T-helper 2 cell (primary cell): Measurements from ENCODE around the gene MRPL54.
"Not testable (repeated sequence)": the region's sequence is repeated elsewhere in the genome, so short reads cannot be mapped to it uniquely, and the experiment has no call there.

Source experiments
- DNase-seq, 5 experiments: peaks; one replicate each; pipeline versions ENCODE4 v3.0.0 to v3.0.0-alpha.2; 2012 to 2022

MRPL54 gene

DNA sequence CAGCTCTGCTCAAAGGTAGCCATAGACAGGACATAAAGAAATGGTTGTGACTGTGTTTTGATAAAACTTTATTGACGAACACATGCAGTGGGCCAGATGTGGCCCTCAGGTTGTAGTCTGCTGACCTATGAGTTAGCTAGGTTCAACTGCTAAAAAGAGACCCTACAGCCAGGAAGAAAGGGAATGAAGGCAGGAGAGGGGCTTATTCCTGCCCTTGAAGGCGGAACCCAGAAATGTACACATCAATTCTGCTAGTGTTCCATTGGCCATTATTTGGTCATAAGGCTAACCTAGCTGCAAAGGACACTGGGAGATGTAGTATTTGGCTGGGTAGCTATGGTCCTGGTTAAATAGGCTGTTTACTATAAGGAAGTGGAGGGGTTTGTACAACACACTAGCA, 19.0 kb upstream of the MRPL54 start:
- no peak for DNase-seq

DNA sequence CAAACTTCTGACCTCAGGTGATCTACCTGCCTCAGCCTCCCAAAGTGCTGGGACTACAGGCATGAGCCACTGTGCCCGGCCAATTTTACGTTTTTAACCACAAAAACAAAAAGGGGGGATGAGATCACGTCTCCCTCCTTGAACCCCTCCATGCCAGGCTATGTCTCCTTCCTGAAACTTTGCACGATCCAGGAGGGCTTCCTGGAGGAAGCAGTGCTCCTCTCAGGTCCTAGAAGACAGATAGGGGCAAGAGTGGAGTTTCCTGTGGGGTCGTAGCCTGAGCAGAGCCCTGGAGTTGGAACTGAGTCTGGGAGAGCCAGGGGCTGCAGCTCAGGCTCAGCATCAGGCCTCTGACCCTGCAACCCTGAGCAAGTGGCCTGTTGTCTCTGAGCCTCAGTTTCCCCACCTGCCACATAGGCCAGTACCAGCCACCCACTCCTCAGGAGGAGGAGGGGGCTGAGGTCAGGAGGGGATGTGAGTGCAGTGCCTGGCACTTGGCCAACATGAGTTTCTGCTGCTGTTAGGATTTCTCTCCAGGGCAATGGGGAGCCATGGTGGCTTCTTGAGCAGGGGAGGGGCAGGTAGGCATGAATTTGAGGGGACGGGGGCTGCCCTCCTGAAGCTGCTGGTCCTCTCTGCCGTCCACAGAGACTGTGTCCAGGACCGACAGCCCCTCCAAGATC, 17.0 kb upstream of the MRPL54 start:
- no peak for DNase-seq

DNA sequence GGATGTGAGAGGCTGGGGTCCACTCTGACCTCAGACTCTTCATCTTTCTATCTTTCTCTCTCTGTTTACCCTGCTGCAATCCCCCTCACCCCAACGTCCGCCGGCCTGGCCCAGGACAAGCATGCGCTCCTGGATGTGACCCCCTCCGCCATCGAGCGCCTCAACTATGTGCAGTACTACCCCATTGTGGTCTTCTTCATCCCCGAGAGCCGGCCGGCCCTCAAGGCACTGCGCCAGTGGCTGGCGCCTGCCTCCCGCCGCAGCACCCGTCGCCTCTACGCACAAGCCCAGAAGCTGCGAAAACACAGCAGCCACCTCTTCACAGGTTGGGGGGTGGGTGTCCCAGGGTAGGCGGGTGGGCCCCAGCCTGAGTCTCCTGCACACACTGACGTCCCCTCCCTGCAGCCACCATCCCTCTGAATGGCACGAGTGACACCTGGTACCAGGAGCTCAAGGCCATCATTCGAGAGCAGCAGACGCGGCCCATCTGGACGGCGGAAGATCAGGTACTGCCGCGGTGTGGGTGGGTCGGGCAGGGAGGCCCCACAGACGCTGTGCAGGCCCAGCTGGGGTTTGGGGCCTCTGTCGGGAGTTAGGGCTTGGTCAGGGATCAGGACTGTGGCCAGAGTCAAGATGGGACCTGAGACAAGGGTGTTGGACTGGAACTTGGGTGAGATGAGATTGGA, 16.0 kb upstream of the MRPL54 start:
- no peak for DNase-seq

DNA sequence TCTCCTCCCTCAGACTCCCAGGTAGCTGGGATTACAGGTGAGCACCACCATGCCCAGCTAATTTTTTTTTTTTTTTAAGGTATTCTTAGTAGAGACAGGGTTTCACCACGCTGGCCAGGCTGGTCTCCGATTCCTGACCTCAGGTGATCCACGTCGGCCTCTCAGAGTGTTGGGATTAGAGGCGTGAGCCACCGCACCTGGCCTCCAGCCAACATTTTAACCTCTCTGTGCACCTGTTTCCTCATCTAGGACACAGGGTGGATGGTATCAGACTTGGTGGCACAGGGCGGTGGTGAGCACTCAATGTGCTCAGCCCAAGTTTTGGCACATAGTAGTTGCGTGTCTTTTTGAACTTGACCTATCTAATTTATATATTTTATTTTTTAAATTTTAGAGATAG, 13.5 kb upstream of the MRPL54 start:
- DNase-seq, result no peak

DNA sequence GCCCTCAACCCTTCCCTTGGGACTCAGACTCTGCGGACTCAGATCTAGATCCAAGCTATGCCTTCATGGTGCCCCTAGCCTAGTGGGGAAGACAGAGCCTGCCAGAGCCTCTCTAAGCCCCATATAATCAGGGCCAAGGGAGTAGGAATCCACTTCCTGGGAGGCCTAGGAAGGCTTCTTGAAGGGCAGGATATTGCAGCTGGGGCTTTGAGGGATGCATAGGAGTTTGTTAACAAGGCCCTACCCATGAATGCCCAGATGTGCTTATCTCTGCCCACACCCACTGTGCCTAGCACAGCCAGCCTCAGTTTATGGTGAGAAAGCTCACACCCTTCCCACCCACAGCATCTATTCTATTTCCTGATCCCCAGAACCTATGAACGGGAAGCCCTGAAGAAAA, 12.3 kb upstream of the MRPL54 start:
- DNase-seq, result no peak

DNA sequence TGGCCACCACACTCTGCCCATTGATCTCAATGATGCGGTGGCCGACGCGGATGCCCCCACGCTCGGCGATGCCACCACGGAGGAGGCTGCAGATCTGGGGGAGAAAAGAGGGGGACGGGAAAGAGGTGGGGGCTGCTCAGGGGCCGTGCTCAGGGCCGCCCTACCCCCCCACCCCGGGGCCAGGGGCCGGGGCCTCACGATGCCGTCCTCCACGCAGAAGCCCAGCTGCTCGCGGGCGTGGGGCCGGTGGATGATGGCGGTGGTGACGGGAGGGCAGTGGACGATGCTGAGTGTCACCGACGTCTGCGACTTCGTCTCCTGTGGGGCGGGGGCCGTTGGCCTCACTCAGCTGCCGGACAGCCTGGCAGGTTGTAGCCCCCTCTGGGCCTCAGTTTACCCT, 11.2 kb upstream of the MRPL54 start:
- DNase-seq, result no peak

DNA sequence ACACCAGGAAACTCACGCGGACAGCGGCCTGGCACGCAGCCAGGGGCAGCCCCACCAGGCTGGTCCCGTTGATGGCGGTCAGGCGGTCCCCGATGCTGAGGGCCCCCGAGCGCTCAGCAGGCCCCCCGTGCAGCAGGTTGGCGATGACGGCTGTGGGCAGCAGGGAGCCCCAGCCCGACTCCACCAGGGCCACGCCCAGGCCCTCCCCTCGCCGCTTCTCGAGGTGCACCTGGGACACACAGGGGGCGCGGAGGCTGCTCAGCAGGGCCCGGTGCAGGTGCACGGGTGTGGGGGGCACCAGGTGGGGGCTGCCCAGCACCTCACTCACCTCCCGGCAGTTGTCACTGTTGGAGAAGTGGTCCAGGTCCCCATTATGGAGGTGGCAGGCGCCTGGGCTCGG, 10.0 kb upstream of the MRPL54 start:
- no peak for DNase-seq

DNA sequence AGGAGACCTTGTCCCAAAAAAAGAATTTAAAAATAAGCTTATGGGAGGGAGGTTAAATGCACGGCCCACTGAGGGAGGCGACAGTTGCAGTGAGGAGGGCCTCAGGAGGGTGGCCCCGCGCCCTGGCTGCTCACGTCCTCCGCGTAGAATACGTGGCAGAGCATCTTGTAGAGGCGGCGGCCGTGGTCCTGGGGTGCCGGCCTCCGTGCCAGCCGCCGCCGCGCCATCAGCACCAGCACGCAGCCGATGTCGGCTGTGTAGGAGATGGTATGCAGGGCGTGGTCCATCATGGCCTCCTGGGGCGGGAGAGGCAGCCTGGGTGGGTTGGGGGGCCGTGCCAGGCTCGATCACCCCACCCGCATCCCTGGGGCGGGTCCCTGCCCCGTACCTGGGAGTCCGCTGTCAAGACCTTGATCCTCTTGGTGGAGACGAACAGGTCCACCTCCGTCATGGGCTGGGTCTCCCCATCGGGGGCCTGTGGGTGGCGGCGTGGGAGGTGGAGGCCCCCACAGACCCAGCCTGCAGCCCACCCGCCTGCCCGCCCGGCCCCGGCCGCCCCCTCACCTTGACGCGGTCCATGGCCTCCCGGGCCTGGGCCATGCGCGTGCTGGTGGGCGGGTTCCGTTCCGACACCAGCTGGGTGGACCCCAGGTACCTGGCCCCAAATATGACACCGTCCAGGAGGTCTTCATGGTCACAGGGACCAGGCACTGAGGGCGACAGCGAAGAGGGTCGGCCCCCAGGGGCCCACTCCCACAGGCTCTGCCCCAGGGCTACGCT, 8.7 kb upstream of the MRPL54 start:
- no peak for DNase-seq

DNA sequence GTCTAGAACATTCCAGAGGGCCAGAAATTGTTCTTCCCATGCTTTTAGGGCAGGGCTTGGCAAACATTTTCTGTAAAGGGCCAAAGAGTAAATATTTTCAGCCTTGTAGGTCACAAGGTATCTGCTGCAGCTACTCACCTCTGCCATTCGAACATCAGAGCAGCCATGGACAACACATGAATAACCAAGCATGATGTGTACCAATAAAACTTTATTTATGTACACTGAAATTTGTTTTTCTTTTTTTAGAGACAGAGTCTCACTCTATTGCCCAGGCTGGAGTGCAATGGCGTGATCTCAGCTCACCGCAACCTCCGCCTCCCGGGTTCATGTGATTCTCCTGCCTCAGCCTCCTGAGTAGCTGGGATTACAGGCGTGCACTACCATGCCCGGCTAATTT, 4.8 kb upstream of the MRPL54 start:
- not testable (repeated sequence) for DNase-seq

DNA sequence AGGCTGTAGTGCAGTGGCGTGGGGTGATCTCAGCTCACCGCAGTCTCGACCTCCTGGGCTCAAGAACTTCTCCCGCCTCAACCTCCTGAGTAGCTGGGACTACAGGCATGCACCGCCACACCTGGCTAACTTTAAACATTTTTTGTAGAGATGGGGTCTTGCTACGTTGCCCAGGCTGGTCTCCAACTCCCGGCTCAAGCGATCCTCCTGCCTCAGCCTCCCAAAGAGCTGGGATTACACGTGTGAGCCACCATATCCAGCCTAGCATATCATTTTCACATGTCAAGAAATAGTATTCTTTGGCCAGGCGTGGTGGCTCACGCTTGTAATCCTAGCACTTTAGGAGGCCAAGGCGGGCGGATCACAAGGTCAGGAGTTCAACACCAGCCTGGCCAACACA, 4.2 kb upstream of the MRPL54 start:
- not testable (repeated sequence) for DNase-seq

DNA sequence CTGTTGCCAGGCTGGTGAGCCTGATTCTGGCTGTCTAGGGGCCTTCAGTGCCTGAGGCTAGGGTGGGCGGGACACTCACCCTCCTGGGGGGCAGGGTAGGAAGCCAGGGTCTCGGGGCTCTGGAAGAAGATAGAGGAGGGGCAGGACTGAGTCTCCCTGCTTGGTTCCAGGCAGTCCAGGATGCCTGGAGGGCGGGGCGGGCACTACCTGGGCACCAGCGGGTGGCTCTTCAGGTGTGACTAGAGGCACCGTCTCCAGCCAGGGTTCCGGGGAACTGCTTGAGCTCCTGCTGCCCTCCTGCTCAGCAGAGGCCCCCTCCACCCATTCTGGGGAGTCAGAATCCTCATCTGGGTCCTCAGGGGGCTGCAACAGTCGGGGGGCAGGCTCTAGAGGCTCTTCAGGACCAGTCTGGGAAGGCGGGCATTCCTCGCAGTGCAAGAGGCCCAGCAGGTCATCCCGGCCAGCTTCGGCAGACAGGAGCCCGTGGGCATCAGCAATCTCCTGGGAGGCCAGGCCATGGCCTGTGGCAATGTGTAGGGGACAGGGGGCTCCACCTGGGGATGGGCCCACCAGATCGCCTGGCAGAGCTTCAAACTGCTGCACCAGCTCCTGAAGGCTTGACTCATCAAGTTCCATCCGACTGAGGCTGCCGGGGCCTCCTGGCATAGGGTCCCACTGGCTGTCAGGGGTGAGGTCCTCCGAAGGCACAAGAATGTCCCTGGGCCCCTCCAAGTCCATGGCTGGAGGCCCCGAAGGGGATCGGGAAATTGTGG, 2.8 kb upstream of the MRPL54 start:
- DNase-seq, result no peak

DNA sequence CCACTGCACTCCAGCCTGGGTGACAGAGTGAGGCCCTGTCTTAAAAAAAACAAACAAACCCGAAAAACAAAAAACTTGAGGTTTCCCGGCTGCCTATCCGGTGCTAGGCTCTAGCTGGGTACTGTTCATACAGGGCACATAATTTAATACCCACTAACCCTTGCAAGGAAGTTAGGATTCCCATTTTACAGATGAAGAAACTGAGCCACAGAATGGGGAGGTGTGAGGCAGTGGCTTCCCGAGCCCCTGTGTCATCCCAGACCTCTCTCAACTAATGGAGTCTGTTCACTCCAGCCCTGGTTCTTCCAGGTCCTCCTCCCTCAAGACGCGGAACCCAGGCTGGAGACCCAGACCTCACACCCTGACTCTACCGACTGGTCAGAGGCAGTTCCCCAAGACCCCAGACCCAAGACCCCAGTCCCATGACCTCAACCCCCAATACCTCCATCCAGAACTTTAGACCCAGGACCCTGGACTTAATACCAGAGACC, 1.6 kb upstream of the MRPL54 start:
- peak in 2 of 5 experiments; percentile 32 to 67 for DNase-seq

DNA sequence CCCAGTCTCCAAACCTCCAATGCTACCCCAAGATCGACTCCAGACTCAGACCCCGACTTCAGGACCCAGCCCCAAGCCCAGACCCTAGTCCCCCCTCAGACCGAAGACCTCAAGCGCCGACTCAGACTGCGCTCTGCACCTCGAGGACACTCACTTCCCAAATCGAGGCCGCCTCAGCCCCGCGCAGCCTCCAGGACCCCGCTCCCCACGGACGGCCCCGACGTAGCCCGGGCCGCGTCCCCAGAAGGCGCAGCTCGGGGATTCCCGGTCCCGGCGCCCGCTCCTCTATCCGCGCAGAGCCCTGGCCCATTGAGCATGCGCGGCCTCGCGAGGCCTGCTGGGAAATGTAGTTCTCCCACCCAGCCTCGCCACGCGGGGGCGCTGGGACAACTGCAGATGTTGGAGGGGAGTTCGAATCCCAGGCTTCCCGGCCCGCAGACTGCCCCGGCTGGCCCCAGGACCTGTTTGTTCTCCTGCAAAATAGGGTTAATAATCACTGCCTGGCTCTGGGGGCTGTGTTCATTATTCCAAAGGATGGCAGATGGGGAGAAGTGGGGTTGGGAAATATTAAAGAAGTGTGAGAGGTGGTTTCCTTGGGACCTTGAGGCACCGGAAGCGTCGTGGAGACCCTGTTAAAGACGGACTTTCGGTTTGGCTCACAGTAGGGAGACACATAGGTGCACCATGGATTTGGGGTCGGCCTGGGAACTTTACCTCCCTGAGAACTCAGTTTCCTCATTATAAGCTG, 926 bp upstream of the MRPL54 start, which contains the start of gene APBA3:
Gene APBA3 (minus strand): TSS at position 311 of the 748 bp plus-strand sequence. CDS start 1,428 bp downstream, outside the sequence.
- DNase-seq, result peak; percentile 90 to 93 (median 91)

DNA sequence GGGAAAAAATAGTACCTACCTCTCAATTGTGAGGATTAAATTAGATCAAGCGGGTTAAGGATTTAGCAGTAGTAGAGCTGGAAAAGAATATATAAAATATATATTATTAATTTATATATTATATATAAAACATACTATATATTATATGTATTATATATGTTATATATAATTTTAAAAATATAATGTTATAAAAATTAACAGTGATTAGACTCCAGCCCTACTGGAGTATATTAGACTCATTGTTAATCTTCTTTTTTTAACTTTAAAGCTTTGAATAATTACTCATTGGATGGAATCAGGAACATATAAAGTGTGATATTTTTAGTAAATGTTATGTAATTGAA, 380 bp upstream of the MRPL54 start:
- no peak for DNase-seq

DNA sequence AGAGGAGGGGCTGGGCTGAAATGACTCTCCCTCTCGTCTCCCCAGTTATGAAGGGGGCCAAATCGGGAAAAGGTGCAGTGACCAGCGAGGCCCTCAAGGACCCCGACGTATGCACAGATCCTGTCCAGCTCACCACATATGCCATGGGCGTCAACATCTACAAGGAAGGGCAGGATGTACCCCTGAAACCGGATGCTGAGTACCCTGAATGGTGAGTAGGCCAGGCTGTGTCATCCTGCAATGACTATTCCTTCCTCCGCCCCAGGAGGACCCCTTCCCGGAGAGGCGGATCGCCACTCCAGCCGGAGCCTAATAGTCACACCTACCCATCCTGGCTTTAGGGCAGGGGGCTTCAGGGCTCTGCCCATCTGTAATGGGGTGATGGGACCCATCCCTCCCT, 2.6 kb downstream of the MRPL54 start:
- no peak for DNase-seq

DNA sequence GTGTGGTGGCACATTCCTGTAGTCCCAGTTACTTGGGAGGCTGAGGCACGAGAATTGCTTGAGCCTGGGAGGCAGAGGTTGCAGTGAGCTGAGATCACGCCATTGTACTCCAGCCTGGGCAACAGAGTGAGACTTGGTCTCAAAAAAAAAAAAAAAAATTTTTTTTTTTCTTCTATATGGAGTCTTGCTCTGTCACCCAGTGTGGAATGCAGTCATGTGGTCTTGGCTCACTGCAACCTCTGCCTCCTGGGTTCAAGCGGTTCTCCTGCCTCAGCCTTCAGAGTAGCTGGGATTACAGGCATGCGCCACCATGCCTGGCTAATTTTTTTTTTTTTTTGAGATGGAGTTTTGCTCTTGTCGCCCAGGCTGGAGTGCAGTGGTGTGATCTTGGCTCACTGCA, 3.3 kb downstream of the MRPL54 start:
- not testable (repeated sequence) for DNase-seq

DNA sequence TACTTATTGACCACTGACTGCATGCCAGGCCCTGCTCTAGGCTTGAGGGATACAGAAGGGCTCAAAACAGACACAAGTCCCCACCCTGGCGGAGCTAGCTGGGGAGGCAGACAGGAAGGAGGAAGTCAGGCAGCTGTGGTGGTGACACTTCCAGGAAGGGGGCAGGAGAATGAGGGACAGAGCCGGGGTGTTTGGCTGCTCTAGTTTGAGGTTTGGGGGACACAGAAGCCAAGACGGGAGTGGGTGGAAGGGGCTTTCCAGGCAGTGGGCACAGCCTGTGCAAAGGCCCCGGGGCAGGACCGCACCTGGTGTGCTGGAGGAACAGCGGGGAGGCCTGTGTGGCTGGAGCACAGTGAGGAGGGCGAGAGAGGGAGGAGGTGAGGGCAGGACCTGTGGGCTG, 4.0 kb downstream of the MRPL54 start:
- no peak for DNase-seq

DNA sequence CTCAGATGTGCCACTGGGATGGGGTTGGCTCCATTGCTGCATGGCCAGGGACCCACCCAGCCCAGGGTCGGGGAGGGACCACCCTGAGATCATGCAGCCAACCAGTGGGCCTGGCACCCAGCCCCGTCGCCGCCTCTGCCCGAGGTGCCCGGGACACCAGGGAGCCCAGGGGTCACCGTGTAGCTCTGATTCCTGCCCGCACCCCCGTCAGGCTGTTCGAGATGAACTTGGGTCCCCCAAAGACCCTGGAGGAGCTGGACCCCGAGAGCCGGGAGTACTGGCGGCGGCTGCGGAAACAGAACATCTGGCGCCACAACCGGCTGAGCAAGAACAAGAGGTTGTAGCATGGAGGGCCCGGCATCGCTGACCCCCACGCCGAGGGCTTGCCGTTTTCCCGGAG, 4.6 kb downstream of the MRPL54 start:
- DNase-seq, result no peak

DNA sequence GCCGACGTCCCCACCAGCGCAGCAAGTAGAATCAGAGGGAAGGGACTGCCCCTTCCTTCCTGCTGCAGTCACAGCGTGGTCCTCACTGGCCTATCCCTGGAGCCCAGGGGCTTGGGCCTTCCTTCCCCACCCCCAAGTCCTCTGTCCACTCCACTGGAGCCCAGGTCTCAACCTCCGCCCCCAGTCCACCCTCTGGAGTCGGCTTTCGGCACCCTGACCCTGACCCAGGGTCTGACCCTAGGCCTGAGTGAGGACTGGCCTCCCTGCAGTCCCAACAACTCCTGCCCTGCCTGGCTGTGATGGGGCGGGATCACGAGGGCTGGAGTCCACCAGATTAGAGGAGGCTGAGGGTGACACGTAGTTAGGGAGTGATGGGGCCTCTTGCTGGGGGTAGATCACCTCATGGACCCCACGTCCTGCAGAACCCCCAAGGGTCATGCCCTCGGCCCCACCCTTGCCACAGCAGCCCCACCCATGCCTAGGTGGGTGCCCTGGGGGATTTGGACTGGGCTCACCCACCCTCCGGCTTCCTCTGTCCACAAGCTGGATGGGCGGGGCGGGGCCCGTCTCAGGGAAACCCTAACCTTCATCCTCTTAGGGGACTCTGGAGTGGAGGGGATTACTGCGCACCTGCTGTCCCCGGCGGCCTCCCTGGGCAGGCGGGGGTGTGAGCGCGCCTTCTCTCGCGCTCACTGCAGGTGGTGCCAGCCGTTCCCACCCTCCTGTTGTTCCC, 5.7 kb downstream of the MRPL54 start:
- no peak for DNase-seq

DNA sequence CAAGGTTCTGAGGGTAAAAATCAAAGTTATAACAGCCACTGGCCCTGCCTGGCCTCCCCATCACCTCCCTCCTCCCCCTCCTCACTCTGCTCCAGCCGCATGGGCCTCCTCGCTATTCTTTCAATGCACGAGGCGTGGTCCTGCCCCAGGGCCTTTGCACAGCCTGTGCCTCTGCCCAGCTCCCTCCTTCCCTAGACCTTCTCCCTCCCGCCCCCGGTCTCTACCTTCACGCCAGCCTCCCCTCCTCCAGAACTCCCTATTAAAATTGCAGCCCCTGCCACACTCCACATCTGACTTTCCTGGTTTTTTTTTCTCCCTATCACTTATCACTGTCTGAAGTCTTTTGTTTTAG, 6.2 kb downstream of the MRPL54 start:
- DNase-seq, result no peak

DNA sequence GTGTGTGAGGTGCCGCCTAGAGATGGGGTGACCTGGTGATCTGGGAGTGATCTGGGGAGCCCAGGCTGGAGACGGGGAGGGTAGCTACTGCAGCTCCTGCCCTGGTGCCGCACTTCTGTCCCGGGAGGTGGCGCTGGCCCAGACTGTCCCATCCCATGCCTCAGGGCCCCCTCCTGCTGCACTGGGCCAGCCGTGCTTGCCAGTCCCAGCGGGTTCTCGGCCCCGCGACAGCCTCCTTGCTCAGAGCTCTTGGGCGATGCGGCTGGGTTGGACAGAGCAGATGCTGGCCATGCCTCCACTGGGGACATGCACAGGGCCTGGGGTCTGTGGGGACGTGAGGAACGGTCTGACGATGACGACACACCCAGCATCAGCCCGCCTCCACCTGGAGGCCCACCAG, 7.0 kb downstream of the MRPL54 start:
- no peak for DNase-seq
